ENCODE measurements around the gene ELMOD3.
"Not testable (repeated sequence)": the region's sequence is repeated elsewhere in the genome, so short reads cannot be mapped to it uniquely, and the experiment has no call there.

ELMOD3 gene

GRCh38 chr2:85401464-85401805 lies 46.9 kb downstream of the ELMOD3 start:
- no peak for DNase-seq (ENCODE audit: low read depth)

GRCh38 chr2:85401844-85402243 lies 47.3 kb downstream of the ELMOD3 start:
- DNase-seq (ENCODE audit: low read depth): no peak

DNA sequence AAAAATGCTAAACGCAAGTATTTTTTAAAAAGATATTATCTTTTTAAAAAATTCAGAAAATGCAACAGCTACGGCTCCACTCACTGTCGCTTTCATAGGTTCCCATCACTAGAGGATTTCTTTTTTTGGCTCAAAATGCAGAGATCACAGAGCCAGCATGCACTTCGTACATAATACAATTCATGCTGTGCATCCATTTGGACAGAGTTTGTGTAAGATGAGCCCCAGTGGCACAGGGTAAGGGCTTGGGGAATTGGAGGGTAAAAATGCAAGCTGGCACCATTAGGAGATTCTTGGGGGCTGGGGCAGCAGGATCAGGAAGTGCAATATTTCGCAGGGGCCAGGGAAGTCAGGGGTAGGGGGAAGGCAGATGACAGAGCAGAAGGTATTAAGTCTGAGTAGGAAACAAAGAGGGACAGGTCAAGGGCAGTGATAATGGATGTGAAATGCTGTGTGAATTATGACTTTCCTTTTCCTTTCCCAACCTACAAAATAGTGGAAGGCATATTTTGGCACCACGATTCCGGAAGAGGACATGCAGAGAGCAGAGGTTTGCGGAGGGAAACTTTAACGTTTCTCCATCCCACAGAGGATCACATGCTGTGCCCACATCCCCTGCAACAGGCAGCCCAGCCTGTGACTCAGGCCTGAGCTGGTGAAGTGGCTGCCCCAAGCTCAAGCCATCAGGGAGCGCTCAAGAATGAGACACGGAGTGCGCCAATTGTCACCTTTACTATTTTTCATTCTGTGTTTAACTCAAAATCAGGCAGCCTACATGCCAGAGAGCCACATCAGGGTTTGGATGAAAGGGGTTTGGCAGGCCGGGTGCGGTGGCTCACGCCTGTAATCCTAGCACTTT lies 50.9 kb downstream of the ELMOD3 start:
- peak; percentile 58 for DNase-seq (ENCODE audit: low read depth)

DNA sequence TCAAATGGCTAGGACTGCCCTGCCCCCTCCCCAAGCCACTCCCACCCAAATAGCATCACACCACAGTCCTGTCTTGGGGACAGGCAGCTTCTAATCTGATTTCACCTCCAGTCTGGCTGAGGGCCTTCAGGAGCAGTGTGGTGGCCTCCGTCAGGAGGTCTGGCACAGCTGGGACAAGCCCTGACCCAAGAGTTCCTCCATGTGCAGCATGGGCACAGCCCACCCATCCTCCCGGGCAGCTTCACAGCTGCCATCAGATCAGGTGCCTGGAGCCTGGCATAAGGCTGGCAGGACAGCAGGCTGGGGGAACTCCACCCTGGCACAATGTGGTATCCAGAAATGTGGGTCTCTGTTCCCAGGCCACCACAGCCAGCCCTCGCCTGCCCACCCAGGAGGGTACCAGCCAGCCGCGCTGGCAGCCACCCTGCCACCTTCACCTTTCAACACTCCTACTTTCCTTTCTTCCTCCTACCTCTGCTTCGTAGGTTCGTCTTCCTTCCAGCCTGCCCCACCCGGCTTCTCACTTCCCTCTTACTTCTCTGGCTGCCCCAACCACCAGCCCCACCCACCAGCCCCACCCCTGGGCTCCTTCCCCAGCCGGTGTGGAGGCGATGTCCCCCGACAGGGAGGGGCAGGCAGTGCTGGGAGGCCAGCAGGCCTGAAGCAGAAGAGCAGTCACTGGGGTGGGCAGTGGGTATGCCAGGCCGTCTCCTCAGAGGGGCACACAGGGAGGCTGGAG lies 55.4 kb downstream of the ELMOD3 start, which contains the start of gene CAPG:
Gene CAPG, minus strand, starts transcription at position 522 of the 739 bp plus-strand sequence. CDS start 8,221 bp downstream, outside the sequence.
- no peak for DNase-seq (ENCODE audit: low read depth)

DNA sequence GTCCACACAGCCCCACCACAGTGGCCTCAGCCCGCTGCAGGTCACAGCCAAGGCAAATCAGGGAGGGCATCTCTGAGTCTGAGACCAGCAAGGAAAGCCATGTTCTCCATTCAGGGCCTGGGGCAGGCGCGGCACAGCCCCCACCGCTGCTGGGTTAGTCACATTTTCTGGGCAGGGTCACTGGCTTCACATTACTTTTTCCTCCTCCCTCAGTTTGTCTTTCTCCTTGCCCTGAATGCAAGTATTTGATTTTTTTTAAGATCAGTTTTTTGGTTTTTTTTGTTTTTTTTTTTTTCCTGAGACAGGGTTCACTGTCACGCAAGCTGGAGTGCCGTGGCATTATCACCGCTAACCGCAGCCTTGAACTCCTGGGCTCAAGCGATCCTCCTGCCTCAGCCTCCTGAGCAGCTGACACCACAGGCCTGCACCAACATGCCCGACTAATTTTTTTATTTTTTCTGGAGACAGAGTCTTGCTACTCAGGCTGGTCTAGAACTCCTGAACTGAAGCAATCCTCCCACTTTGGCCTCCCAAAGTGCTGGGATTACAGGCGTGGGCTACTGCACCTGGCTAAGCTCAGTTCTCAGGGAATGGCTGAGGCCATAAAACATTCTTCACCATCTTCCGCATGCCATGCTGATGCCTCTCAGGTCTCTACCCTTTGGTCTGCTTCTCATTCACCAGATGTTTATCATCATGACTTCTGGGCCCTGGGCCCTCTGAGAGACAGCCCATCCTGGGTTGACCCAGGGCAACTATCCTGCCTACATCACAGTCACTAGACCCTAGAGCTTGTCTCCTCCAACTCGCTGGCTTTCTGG lies 56.2 kb downstream of the ELMOD3 start:
- no peak for DNase-seq (ENCODE audit: low read depth)

DNA sequence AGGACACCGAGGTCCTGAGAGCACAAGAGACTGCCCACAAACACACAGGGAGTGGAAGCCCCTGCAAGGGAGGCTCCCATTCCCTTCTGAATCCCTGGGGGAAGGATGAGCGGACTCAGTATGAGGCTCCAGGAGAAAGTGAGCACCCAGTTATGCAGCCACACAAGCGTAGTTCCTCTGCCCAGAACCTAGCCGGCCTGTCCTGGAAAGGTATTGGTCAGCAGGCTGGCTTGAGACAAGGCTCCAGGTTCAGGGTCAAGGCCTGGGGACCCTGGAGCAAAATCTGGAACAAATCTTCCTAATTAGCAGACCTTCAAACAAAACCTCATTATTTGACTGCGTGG lies 56.8 kb downstream of the ELMOD3 start:
- DNase-seq (ENCODE audit: low read depth): no peak

- DNase-seq (ENCODE audit: low read depth): no peak
Measured at GRCh38 chr2:85413592-85414420, 59.2 kb downstream of the ELMOD3 start.

GRCh38 chr2:85414421-85414759 lies 59.8 kb downstream of the ELMOD3 start:
- DNase-seq (ENCODE audit: low read depth): not testable (repeated sequence)

GRCh38 chr2:85414761-85415553 lies 60.4 kb downstream of the ELMOD3 start:
- no peak for DNase-seq (ENCODE audit: low read depth)

GRCh38 chr2:85415980-85416650 lies 61.5 kb downstream of the ELMOD3 start:
- DNase-seq (ENCODE audit: low read depth): no peak

DNA sequence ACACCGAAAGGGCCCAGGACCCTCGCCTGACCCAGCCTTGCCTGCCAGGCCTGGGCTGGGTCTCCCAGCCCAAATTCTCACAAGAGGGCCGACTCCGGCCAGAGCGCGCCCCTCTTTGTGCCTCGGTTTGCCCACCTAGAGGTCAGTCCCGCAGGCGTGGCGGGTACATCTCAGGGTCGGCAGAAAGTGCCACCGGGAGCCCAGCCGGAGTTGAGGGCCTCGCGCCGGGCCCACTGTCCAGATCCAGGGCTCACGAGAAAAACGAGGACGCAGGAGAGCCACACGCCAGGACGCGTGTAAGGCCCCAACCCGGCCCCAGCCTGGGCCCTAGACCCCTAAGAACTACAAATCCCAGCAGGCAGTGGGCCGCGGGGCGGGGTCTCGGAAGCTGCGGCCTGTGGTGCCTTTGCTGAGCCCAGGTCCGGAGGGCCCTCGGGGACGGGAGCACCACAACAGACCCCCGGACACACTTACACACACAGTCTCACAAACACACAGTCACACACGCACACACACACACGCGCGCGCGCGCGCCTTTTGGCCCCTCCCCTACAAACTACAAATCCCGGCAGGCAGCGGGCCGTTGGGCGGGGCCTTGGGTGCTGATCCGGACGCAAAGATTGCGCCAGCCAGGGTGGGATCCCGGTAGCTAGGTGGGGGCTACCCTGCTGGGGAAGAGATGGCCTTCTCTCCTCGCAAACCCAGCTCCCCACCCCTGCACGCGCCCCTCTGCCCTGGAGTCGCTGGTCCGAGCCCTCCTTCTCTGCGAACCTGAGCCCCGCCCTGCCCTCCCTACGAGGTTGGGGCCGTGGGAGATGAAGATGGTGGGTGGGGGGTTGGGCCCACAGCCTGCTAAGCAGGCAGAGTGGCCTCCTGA lies 63.8 kb downstream of the ELMOD3 start, which contains the start of gene SH2D6:
Gene SH2D6, plus strand, starts transcription at position 583 of the 877 bp plus-strand sequence. CDS start 10,752 bp downstream, outside the sequence.
- DNase-seq (ENCODE audit: low read depth): peak; percentile 63

- no peak for DNase-seq (ENCODE audit: low read depth)
Measured at GRCh38 chr2:85419009-85419675, 64.6 kb downstream of the ELMOD3 start.

DNA sequence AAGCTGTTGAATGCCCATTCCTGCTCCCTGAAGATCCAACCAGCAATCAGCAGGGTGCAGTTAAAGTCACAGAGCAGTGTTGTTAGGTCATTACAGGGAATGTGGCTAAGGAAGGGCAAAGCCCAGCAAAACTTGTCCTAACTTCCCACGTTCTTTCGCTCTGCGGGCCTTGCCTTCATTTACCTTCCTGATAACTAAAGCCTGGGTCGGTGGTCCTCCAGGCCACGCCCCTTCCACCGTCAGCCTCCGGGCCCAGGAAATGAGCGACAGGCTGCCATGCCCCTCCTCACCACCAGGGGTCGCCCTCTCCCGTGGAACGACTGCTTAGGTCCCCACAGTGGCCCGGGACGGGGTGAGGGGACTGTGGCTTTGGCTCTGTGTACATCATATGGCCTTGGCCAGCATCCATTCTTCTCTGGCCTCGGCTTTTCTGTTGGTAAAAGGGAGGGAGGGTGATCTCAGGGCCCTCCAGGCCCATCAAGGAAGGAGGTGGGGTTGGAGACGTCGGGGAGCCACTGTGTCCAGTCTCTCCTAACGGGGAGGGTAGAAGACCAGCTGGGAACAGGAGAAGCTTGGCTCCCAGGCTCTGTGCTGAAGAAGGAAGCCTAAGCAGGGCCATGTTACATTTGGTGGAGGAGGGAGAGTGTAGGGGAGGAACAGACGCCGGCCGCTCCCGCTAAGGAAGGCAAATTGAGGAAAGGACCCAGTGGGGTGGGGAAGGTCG lies 66.1 kb downstream of the ELMOD3 start:
- DNase-seq (ENCODE audit: low read depth): peak; percentile 87

DNA sequence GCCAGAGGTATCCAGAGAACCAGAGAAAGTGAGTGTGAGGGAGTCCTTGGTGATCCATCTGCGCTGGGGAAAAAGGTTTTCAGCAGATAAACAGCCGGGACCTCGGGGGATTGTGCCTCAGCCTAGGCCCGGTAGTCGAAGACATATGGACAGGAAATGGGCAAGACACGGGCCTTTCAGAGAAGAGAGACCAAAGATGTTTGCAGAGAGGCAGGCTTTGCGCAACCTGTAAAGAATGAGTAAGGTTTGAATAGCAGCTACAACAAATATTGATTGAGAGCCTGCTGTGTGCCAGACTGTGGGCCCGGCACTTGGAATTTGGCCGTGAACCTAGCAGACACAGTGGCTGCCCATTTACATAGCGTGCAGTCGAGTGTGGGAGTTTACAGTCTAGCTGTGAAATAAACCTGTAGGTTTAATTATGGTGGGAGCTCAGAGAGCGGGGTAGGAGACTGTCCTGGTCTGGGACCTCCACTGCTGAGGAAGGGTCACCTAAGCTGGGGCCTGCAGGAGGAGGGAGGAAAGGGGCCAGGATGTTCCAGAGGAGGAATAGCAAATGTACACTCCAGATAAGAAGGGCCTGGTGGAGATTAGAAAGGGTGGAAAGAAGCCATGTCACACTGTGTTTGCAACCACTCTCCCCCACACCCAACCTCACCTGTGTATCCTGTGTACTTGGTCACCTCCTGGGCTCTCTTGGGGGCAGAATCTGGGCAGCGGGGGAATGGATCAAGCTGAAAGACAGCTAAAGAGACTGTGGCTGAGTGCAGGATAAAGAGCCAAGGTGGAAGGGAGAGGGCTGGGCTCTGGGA lies 66.9 kb downstream of the ELMOD3 start:
- DNase-seq (ENCODE audit: low read depth): no peak

GRCh38 chr2:85422072-85422457 lies 67.5 kb downstream of the ELMOD3 start:
- DNase-seq (ENCODE audit: low read depth): no peak

- DNase-seq (ENCODE audit: low read depth): no peak
Measured at GRCh38 chr2:85423525-85423924, 69.0 kb downstream of the ELMOD3 start.

DNA sequence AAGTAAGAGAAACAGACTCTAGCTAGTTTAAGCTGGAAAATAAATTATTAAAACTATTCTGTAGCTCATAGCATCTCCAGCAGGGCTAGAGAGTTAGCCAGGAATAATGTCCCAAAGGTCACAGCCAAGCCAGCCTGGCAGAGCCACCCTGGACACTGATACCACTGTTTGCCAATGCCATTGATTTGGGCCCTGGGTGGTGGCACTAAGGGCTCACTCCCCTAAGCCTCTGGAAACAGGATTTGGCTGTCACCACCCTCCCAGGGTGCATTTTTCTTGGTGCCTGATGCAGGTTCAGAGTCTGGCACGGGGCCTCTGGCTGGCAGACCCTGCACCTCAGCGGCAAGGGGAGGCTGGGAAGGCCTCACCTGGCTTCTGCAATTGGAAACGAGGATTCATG lies 71.0 kb downstream of the ELMOD3 start:
- no peak for DNase-seq (ENCODE audit: low read depth)
